H9 (cell line): ENCODE data around the gene PROX2. TPM values are rescaled to one million over a fixed set of nuclear protein-coding genes. Genes with fewer than 3 reads are reported as not detected.

Experiments used
- DNase-seq: peaks from one replicate; pipeline ENCODE4 v3.0.0-alpha.2; 2017
- H2AFZ ChIP-seq: one replicate; pipeline ENCODE4 v1.6.1; 2013; ENCODE audit warnings: mild to moderate bottlenecking, low read length, control low read depth, moderate library complexity
- H2AK5ac ChIP-seq: 2 replicates; pipeline ENCODE4 v1.6.1; 2013; ENCODE audit warnings: low read length, control low read depth, mixed read lengths; ENCODE audit not compliant: insufficient read length
- H2BK120ac ChIP-seq: one replicate; pipeline ENCODE4 v1.6.1; 2013; ENCODE audit warnings: low read depth, mild to moderate bottlenecking, low read length, control low read depth, inconsistent platforms; ENCODE audit not compliant: poor library complexity, severe bottlenecking
- H2BK12ac ChIP-seq: 2 replicates; pipeline ENCODE4 v1.6.1; 2013; ENCODE audit warnings: low read length, control low read depth, mixed read lengths, low read depth; ENCODE audit not compliant: insufficient read length
- H2BK15ac ChIP-seq: 2 replicates; pipeline ENCODE4 v1.6.1; 2013; ENCODE audit warnings: low read depth, low read length, control low read depth
- H2BK20ac ChIP-seq: one replicate; pipeline ENCODE4 v1.6.1; 2013; ENCODE audit warnings: low read depth, mild to moderate bottlenecking, low read length, control low read depth, inconsistent platforms; ENCODE audit not compliant: poor library complexity, severe bottlenecking
- H2BK5ac ChIP-seq: 2 replicates; pipeline ENCODE4 v1.6.1; 2013; ENCODE audit warnings: low read length, control low read depth, mixed read lengths; ENCODE audit not compliant: insufficient read length
- H3K14ac ChIP-seq: 2 replicates; pipeline ENCODE4 v1.6.1; 2013; ENCODE audit warnings: low read length, control low read depth; ENCODE audit not compliant: insufficient read depth
- H3K18ac ChIP-seq: 2 replicates; pipeline ENCODE4 v1.6.1; 2013; ENCODE audit warnings: low read depth, mild to moderate bottlenecking, mixed read lengths, low read length, control low read depth; ENCODE audit not compliant: insufficient read length
- H3K23ac ChIP-seq: 2 replicates; pipeline ENCODE4 v1.6.1; 2013; ENCODE audit warnings: low read length, control low read depth, mixed read lengths, low read depth; ENCODE audit not compliant: insufficient read length
- H3K23me2 ChIP-seq: 2 replicates; pipeline ENCODE4 v1.6.1; 2013; ENCODE audit warnings: low read depth, mild to moderate bottlenecking, mixed read lengths, low read length, control low read depth; ENCODE audit not compliant: insufficient read length, poor library complexity, severe bottlenecking
- H3K27ac ChIP-seq: 2 replicates; pipeline ENCODE4 v1.5.1; 2013; ENCODE audit warnings: low read length, control low read depth, mixed read lengths, low read depth; ENCODE audit not compliant: insufficient read length
- H3K27me3 ChIP-seq: 2 replicates; pipeline ENCODE4 v1.6.1; 2013; ENCODE audit warnings: low read length, control low read depth, inconsistent platforms; ENCODE audit not compliant: insufficient read depth
- H3K4ac ChIP-seq: 2 replicates; pipeline ENCODE4 v1.6.1; 2013; ENCODE audit warnings: low read depth, mild to moderate bottlenecking, control low read depth, inconsistent platforms, low read length, moderate library complexity
- H3K4me1 ChIP-seq: 2 replicates; pipeline ENCODE4 v1.6.1; 2013; ENCODE audit warnings: low read length, control low read depth, inconsistent platforms; ENCODE audit not compliant: insufficient read depth
- H3K4me2 ChIP-seq: 2 replicates; pipeline ENCODE4 v1.6.1; 2013; ENCODE audit warnings: low read length, control low read depth, mixed read lengths; ENCODE audit not compliant: insufficient read length, insufficient read depth
- H3K56ac ChIP-seq: 2 replicates; pipeline ENCODE4 v1.6.1; 2013; ENCODE audit warnings: low read depth, mild to moderate bottlenecking, mixed read lengths, low read length, control low read depth; ENCODE audit not compliant: insufficient read length
- H3K79me1 ChIP-seq: 2 replicates; pipeline ENCODE4 v1.6.1; 2013; ENCODE audit warnings: low read depth, mild to moderate bottlenecking, moderate library complexity, low read length, control low read depth, inconsistent platforms; ENCODE audit not compliant: insufficient read depth, poor library complexity, severe bottlenecking
- H3K79me2 ChIP-seq: 2 replicates; pipeline ENCODE4 v1.6.1; 2013; ENCODE audit warnings: low read length, control low read depth, inconsistent platforms; ENCODE audit not compliant: insufficient read depth
- H3K9ac ChIP-seq: 2 replicates; pipeline ENCODE4 v1.6.1; 2013; ENCODE audit warnings: low read length, control low read depth, mixed read lengths; ENCODE audit not compliant: insufficient read length; ENCODE audit errors: extremely low read depth
- H3K9me3 ChIP-seq: one replicate; pipeline ENCODE4 v1.6.1; 2013; ENCODE audit warnings: low read depth, low read length, inconsistent platforms; ENCODE audit not compliant: control insufficient read depth
- H3T11ph ChIP-seq: one replicate; pipeline ENCODE4 v1.6.1; 2013; ENCODE audit warnings: mild to moderate bottlenecking, low read length, control low read depth, inconsistent platforms
- H4K20me1 ChIP-seq: one replicate; pipeline ENCODE4 v1.6.1; 2013; ENCODE audit not compliant: control insufficient read depth, insufficient read length, insufficient read depth
- H4K5ac ChIP-seq: 2 replicates; pipeline ENCODE4 v1.6.1; 2013; ENCODE audit warnings: low read depth, mild to moderate bottlenecking, mixed read lengths, low read length, control low read depth; ENCODE audit not compliant: insufficient read length
- H4K8ac ChIP-seq: replicated peaks from 2 replicates; pipeline ENCODE4 v1.6.1; 2013; ENCODE audit warnings: low read length, control low read depth, mixed read lengths, low read depth; ENCODE audit not compliant: insufficient read length
- H4K91ac ChIP-seq: 2 replicates; pipeline ENCODE4 v1.6.1; 2013; ENCODE audit warnings: low read depth, mild to moderate bottlenecking, moderate library complexity, mixed read lengths, low read length, control low read depth; ENCODE audit not compliant: insufficient read length
- H3K27ac Mint-ChIP-seq, 3 experiments: 2 replicates in 2 of 3; 3 replicates in 1 of 3; pipeline ENCODE4 v1.8.0; 2020 to 2021; ENCODE audit warnings: mixed read lengths in 3 of 3, mild to moderate bottlenecking in 1 of 3, moderate library complexity in 1 of 3
- H3K27me3 Mint-ChIP-seq: 2 replicates; pipeline ENCODE4 v1.8.0; 2021; ENCODE audit warnings: low read depth, mild to moderate bottlenecking, moderate library complexity, mixed read lengths
- H3K36me3 Mint-ChIP-seq, 3 experiments: 2 replicates in 2 of 3; 3 replicates in 1 of 3; pipeline ENCODE4 v1.8.0; 2020 to 2021; ENCODE audit warnings: low read depth in 3 of 3, mixed read lengths in 3 of 3; ENCODE audit not compliant: insufficient read depth in 1 of 3
- H3K4me1 Mint-ChIP-seq, 2 experiments: 2 replicates each; pipeline ENCODE4 v1.8.0; 2020; ENCODE audit warnings: mixed read lengths in 2 of 2
- H3K4me3 Mint-ChIP-seq, 2 experiments: 2 replicates in 1 of 2; 3 replicates in 1 of 2; pipeline ENCODE4 v1.8.0; 2020 to 2021; ENCODE audit warnings: mild to moderate bottlenecking in 2 of 2, mixed read lengths in 2 of 2, moderate library complexity in 1 of 2
- H3K9me3 Mint-ChIP-seq, 2 experiments: 2 replicates in 1 of 2; 3 replicates in 1 of 2; pipeline ENCODE4 v1.8.0; 2020; ENCODE audit warnings: mild to moderate bottlenecking in 2 of 2, mixed read lengths in 2 of 2, moderate library complexity in 1 of 2
- WGBS: extraction: QIAGEN DNeasy Blood & Tissue Kit; methylation state at CpG from one replicate; pipeline ENCODE4 v1.1.7; 2013; ENCODE audit warnings: missing lambda C conversion rate, low lambda C conversion rate, mixed read lengths; ENCODE audit not compliant: insufficient read length; ENCODE audit errors: extremely low coverage; 5-methylcytosine and 5-hydroxymethylcytosine counted together
- total RNA-seq: library from RNA; stranded (reverse); gene quantifications from 2 replicates; pipeline ENCODE4 v1.2.1, GENCODE V29; 2021
- TF ChIP-seq, protein P1 (sequence below): fragments of 200-600 bp; sonication (generic); conservative IDR thresholded peaks from 3 replicates; pipeline ENCODE4 v1.8.0; 2021; ENCODE audit warnings: antibody characterized with exemption, mild to moderate bottlenecking

Gene PROX2
- total RNA-seq, 1 experiment from 2014 or later = not detected

DNA sequence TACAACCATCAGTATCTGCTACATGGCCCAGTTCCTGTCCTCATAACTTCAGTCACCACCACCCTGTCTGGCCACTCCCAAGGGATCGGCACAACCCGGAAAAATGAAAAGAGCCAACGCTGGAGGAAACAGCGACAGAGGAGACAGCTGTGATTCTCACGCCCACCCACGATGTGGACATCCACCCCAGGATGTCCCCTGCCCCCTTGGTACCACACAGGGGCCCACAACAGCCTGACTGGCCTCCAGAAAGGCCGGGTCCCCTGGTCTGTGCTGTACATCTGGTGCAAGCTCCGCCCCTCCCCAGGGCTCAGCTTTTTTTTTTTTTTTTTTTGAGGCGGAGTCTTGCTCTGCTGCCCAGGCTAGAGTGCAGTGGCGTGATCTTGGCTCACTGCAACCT lies 34.6 kb upstream of the PROX2 start:
- H3K18ac ChIP-seq = no peak overlapping the region
- H3K27ac ChIP-seq = no peak overlapping the region
- H3K79me1 ChIP-seq = no peaks in the 10 kb centered on the region
- no peak overlapping the region for H2BK15ac ChIP-seq
- Mint-ChIP-seq H3K27ac (no peak overlapping the region), H3K36me3 (peaks cover 0 to 3% (median 1%) of the 10 kb centered on the region in 3 experiments; a peak in 3 of 7 replicates), H3K4me1 (peaks cover 0 to 3% of the 10 kb centered on the region in 2 experiments; a peak in 2 of 4 replicates), H3K27me3 (no peaks in the 10 kb centered on the region), H3K4me3 (no peak overlapping the region), H3K9me3 (no peaks in the 10 kb centered on the region)
- H2BK5ac ChIP-seq = no peak overlapping the region
- H4K91ac ChIP-seq = no peak overlapping the region
- H3K4ac ChIP-seq = no peak overlapping the region
- no peak overlapping the region for H3K23ac ChIP-seq
- no peak overlapping the region for H3K14ac ChIP-seq
- H4K20me1 ChIP-seq = no peaks in the 10 kb centered on the region
- H3K27me3 ChIP-seq = no peaks in the 10 kb centered on the region
- H3K4me2 ChIP-seq = no peak overlapping the region
- H3K79me2 ChIP-seq = no peaks in the 10 kb centered on the region
- no peak overlapping the region for H3T11ph ChIP-seq
- no peak overlapping the region for H3K9ac ChIP-seq
- no peak for DNase-seq
- no peak overlapping the region for H4K5ac ChIP-seq
- no CpG with 5 or more reads among the region's 10 CpGs for WGBS
- H3K9me3 ChIP-seq = no peaks in the 10 kb centered on the region
- H2BK20ac ChIP-seq = no peak overlapping the region
- H2BK120ac ChIP-seq = no peak overlapping the region
- no peak overlapping the region for H4K8ac ChIP-seq
- TF ChIP-seq, protein P1, sequence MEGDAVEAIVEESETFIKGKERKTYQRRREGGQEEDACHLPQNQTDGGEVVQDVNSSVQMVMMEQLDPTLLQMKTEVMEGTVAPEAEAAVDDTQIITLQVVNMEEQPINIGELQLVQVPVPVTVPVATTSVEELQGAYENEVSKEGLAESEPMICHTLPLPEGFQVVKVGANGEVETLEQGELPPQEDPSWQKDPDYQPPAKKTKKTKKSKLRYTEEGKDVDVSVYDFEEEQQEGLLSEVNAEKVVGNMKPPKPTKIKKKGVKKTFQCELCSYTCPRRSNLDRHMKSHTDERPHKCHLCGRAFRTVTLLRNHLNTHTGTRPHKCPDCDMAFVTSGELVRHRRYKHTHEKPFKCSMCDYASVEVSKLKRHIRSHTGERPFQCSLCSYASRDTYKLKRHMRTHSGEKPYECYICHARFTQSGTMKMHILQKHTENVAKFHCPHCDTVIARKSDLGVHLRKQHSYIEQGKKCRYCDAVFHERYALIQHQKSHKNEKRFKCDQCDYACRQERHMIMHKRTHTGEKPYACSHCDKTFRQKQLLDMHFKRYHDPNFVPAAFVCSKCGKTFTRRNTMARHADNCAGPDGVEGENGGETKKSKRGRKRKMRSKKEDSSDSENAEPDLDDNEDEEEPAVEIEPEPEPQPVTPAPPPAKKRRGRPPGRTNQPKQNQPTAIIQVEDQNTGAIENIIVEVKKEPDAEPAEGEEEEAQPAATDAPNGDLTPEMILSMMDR = no peak
- no peak overlapping the region for H2AFZ ChIP-seq
- no peaks in the 10 kb centered on the region for H3K4me1 ChIP-seq
- no peak overlapping the region for H2AK5ac ChIP-seq
- H3K56ac ChIP-seq = no peak overlapping the region
- H3K23me2 ChIP-seq = no peaks in the 10 kb centered on the region
- H2BK12ac ChIP-seq = no peak overlapping the region
